ENCODE measurements around the gene FRMD5. TPM values are rescaled to one million over a fixed set of nuclear protein-coding genes. Genes with fewer than 3 reads are reported as not detected.

FRMD5 gene
- total RNA-seq, 1 experiment from 2014 or later, result 27.2 TPM

DNA sequence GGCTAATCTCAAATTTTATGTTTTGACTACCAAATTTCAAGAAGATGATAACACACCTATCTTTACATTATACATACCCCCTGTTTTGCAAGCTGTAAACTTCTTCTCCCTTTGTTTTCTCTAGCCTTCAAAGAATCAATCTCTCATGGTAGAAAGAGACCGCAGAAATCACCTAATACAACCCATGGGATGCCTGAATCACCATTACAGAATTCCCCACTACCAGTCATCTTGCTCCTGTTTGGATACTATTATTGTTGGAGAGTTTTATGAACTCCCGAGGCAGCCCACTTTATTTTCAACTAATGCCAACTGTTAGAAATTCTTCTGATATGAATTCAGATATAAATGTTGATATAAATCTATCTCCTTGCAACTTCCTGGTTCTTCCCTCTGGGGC is 110.9 kb downstream of the FRMD5 start:
- H3K27me3 ChIP-seq (ENCODE audit: insufficient read depth, low read length), result no peaks in the 10 kb centered on the region
- POLR2A ChIA-PET, result no interaction called here
- no peaks in the 10 kb centered on the region; the same call in 1 of the 2 replicates for H3K9me2 ChIP-seq (ENCODE audit: insufficient read depth)
- no peak overlapping the region for H3K27ac ChIP-seq (ENCODE audit: low read depth, low read length)
- H4K20me1 ChIP-seq (ENCODE audit: insufficient read depth), result no peaks in the 10 kb centered on the region
- H3K4me3 ChIP-seq (replicated peaks in 1 of 2; ENCODE audit: low read depth in 1 of 2, low read length in 2 of 2), result no peak overlapping the region
- ATAC-seq (no peak), DNase-seq (ENCODE audit: low read depth, low spot score) (no peak)
- intact Hi-C loops (cut with micrococcal nuclease), result no loop called here
- H3K9me3 ChIP-seq (ENCODE audit: control insufficient read depth in 1 of 2, insufficient read depth in 1 of 2, low read depth in 1 of 2, low read length in 2 of 2), result no peaks in the 10 kb centered on the region
- RAD21 ChIA-PET (ENCODE audit: low non-redundant PET in 1 of 2, low total read pairs in 2 of 2, uncharacterized antibody in 2 of 2, unreplicated experiment in 2 of 2), result no interaction called here
- no peak overlapping the region for H3K4me2 ChIP-seq (ENCODE audit: low read length)
- H3K9ac ChIP-seq (ENCODE audit: low read length), result no peak overlapping the region
- H3K79me2 ChIP-seq (ENCODE audit: insufficient read depth, low read length), result peaks cover 85% of the 10 kb centered on the region
- H3K4me1 ChIP-seq (ENCODE audit: control insufficient read depth in 1 of 2, insufficient read depth in 2 of 2, low read length in 2 of 2), result peaks cover 16 to 43% of the 10 kb centered on the region in 2 experiments
- H3K36me3 ChIP-seq (ENCODE audit: control insufficient read depth in 1 of 2, insufficient read depth in 2 of 2, low read length in 2 of 2), result no peaks in the 10 kb centered on the region
- CTCF ChIA-PET, result interaction anchor here (1.6 kb wide), 1 partner anchor 17 kb away, joined by 4 read pairs; no protein-coding TSS in a partner anchor
- no peak overlapping the region for H2AFZ ChIP-seq (ENCODE audit: low read depth, low read length, poor library complexity, severe bottlenecking)
- BruUV-seq (replicated peaks), result no TSS peak
- TF ChIP-seq FOSL1 (IDR thresholded peaks at IDR 0.05; ENCODE audit: low read depth), result no peak
- no peak for TF ChIP-seq REST (IDR thresholded peaks at IDR 0.05; ENCODE audit: low read depth)
- TF ChIP-seq YY1 (IDR thresholded peaks at IDR 0.05; ENCODE audit: extremely low read depth, insufficient replicate concordance, low read depth, low read length), result no peak
- TF ChIP-seq POLR2AphosphoS5 (IDR thresholded peaks at IDR 0.05; ENCODE audit: low read depth, low read length), result no peak
- TF ChIP-seq, protein P1, sequence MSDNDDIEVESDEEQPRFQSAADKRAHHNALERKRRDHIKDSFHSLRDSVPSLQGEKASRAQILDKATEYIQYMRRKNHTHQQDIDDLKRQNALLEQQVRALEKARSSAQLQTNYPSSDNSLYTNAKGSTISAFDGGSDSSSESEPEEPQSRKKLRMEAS (IDR thresholded peaks at IDR 0.05), result no peak
- TF ChIP-seq ZNF274 (IDR thresholded peaks at IDR 0.05; ENCODE audit: low read depth, low read length), result no peak
- TF ChIP-seq ELF1 (IDR thresholded peaks at IDR 0.05; ENCODE audit: borderline replicate concordance, low read depth), result no peak
- no peak for TF ChIP-seq RAD21 (IDR thresholded peaks at IDR 0.05; ENCODE audit: low read depth)
- TF ChIP-seq ATF3 (IDR thresholded peaks at IDR 0.05), result no peak
- no peak for TF ChIP-seq CEBPB (IDR thresholded peaks at IDR 0.05; ENCODE audit: low read depth)
- TF ChIP-seq CTCF (IDR thresholded peaks at IDR 0.05 in 2 of 3, conservative IDR thresholded peaks at IDR 0.05 in 1 of 3; ENCODE audit: borderline replicate concordance in 1 of 3, insufficient read depth in 1 of 3, low read depth in 2 of 3, low read length in 2 of 3), result no peak
- TF ChIP-seq EZH2phosphoT487 (IDR thresholded peaks at IDR 0.05; ENCODE audit: borderline replicate concordance), result no peak
- no peak for TF ChIP-seq EZH2 (IDR thresholded peaks at IDR 0.05)
